Motor neuron (in vitro differentiated cells): Measurements from ENCODE around the gene STIL. TPM values are rescaled to one million over a fixed set of nuclear protein-coding genes. Genes with fewer than 3 reads are reported as not detected.

Experiments used
- ATAC-seq, 8 experiments: fragments of 200-7000 bp; cut with Tn5 transposase; replicated peaks in 6 of 8; 2 replicates each; pipeline ENCODE4 v1.8.0; 2021; ENCODE audit warnings: mild to moderate bottlenecking in 8 of 8, moderate library complexity in 8 of 8
- H3K27ac ChIP-seq, 2 donors: fragments of 250-450 bp; sonication (Bioruptor Pico); 2 replicates each; pipeline ENCODE4 v1.9.0; 2021; ENCODE audit warnings: antibody characterized with exemption in 2 of 2, mild to moderate bottlenecking in 2 of 2, moderate library complexity in 1 of 2
- H3K4me1 ChIP-seq, 2 donors: fragments of 250-450 bp; sonication (Bioruptor Pico); replicated peaks in 1 of 2; 2 replicates each; pipeline ENCODE4 v1.6.1; 2021; ENCODE audit warnings: antibody characterized with exemption in 2 of 2, mild to moderate bottlenecking in 2 of 2, moderate library complexity in 1 of 2
- H3K4me3 ChIP-seq, 5 donors: fragments of 250-450 bp; sonication (Bioruptor Pico); 2 replicates each; pipeline ENCODE4 v1.9.0; 2021; ENCODE audit warnings: antibody characterized with exemption in 5 of 5, mild to moderate bottlenecking in 5 of 5, moderate library complexity in 4 of 5
- WGBS, 10 experiments: fragments of 450-650 bp; shearing (Covaris generic); methylation state at CpG; one replicate each; pipeline ENCODE4 v1.0.0; 2022; 5-methylcytosine and 5-hydroxymethylcytosine counted together
- in situ Hi-C, 9 experiments: fragments of 400-800 bp; cut with MboI; loops; one replicate each; pipeline ENCODE4 v1.15.0; 2021; ENCODE audit warnings: low sequenced_read_pairs in 9 of 9, low pct_unique_long_range_greater_than_20kb in 2 of 9; ENCODE audit not compliant: unreplicated experiment in 9 of 9
- total RNA-seq, 8 experiments: library from RNA; unstranded; fragments of 300-600 nt; gene quantifications; 2 replicates each; pipeline versions ENCODE4 v1.2.3 to v1.2.4, GENCODE V29; 2022

The STIL gene
- total RNA-seq, 8 experiments from 2014 or later, result 1.2 to 20.3 (median 3.7) TPM

- Histone ChIP-seq H3K4me3 (no peak overlapping the region), H3K27ac (no peak overlapping the region), H3K4me1 (peaks cover 0 to under 1% of the 10 kb centered on the region in 2 donors)
- WGBS, 10 experiments, result 58 to 98% (median 93%) methylated on average over 3 to 15 of the region's 29 CpGs; no CpG with 5 or more reads in 4 of the 10 experiments
- in situ Hi-C loops, result no loop called here
- ATAC-seq, result no peak
These were observed 94.2 kb downstream of the STIL start for GRCh38 chr1:47219590-47220220.

GRCh38 chr1:47219001-47219400 lies 94.9 kb downstream of the STIL start:
- no peak for ATAC-seq
- 51 to 76% (median 68%) methylated on average over 3 to 4 of the region's 4 CpGs; no CpG with 5 or more reads in 6 of the 10 experiments for WGBS, 10 experiments

GRCh38 chr1:47216278-47217059 lies 97.5 kb downstream of the STIL start:
- WGBS, 10 experiments, result 74 to 90% (median 86%) methylated on average over 2 to 10 of the region's 12 CpGs; no CpG with 5 or more reads in 3 of the 10 experiments
- Histone ChIP-seq H3K4me1 (peaks cover 0 to 7% of the 10 kb centered on the region in 2 donors), H3K4me3 (no peak overlapping the region), H3K27ac (no peak overlapping the region)
- in situ Hi-C loops, result no loop called here
- ATAC-seq, result no peak

More at GRCh38 chr1:47219001-47219400, 94.9 kb downstream of the STIL start:
- in situ Hi-C loops, result no loop called here
- H3K4me1 ChIP-seq, result no peaks in the 10 kb centered on the region
- H3K27ac ChIP-seq, result no peak overlapping the region
- H3K4me3 ChIP-seq, result no peak overlapping the region

GRCh38 chr1:47215713-47216112 lies 98.2 kb downstream of the STIL start:
- no peak overlapping the region for H3K4me3 ChIP-seq
- WGBS, 10 experiments, result 0 to 100% (median 71%) methylated on average over 1 to 4 of the region's 4 CpGs; no CpG with 5 or more reads in 2 of the 10 experiments
- no peak for ATAC-seq
- in situ Hi-C loops, result no loop called here
- H3K27ac ChIP-seq, result no peak overlapping the region
- peaks cover 0 to 8% of the 10 kb centered on the region in 2 donors for H3K4me1 ChIP-seq

- Histone ChIP-seq H3K27ac (no peak overlapping the region), H3K4me3 (no peak overlapping the region), H3K4me1 (peaks cover 0 to 8% of the 10 kb centered on the region in 2 donors)
- in situ Hi-C loops, result no loop called here
- 44 to 100% (median 79%) methylated on average over 1 to 3 of the region's 3 CpGs for WGBS, 10 experiments
- no peak for ATAC-seq
These were observed 99.4 kb downstream of the STIL start for GRCh38 chr1:47214549-47214948.

- in situ Hi-C loops, result no loop called here
- no peak overlapping the region for H3K4me3 ChIP-seq
- no peak overlapping the region for H3K27ac ChIP-seq
- H3K4me1 ChIP-seq, result peaks cover 6 to 16% of the 10 kb centered on the region in 2 donors
- WGBS, 10 experiments, result 54 to 100% (median 76%) methylated on average over 1 to 10 of the region's 11 CpGs
- ATAC-seq, result no peak
These were observed 100.5 kb downstream of the STIL start for GRCh38 chr1:47213230-47213963.

GRCh38 chr1:47212636-47213229 lies 101.2 kb downstream of the STIL start:
- WGBS, 10 experiments, result 25 to 100% (median 79%) methylated on average over 1 to 4 of the region's 4 CpGs; no CpG with 5 or more reads in 2 of the 10 experiments

GRCh38 chr1:47211796-47212269 lies 102.1 kb downstream of the STIL start:
- 35 to 100% (median 71%) methylated on average over 1 to 7 of the region's 9 CpGs; no CpG with 5 or more reads in 4 of the 10 experiments for WGBS, 10 experiments
- peak in 5 of 8 experiments; percentile 10 to 45 (median 40) for ATAC-seq
- Histone ChIP-seq H3K27ac (no peak overlapping the region), H3K4me3 (no peak overlapping the region), H3K4me1 (peaks cover 10 to 22% of the 10 kb centered on the region in 2 donors)
- in situ Hi-C loops, result no loop called here

More at GRCh38 chr1:47212636-47213229, 101.2 kb downstream of the STIL start:
- Histone ChIP-seq H3K4me3 (no peak overlapping the region), H3K27ac (no peak overlapping the region), H3K4me1 (peaks cover 10 to 22% of the 10 kb centered on the region in 2 donors)
- in situ Hi-C loops, result no loop called here
- no peak for ATAC-seq

GRCh38 chr1:47210666-47211065 lies 103.3 kb downstream of the STIL start:
- 0 to 89% (median 76%) methylated on average over 1 to 3 of the region's 3 CpGs; no CpG with 5 or more reads in 3 of the 10 experiments for WGBS, 10 experiments
- in situ Hi-C loops, result no loop called here
- no peak for ATAC-seq
- Histone ChIP-seq H3K4me1 (peaks cover 10 to 22% of the 10 kb centered on the region in 2 donors), H3K4me3 (no peak overlapping the region), H3K27ac (no peak overlapping the region)

GRCh38 chr1:47209725-47210325 lies 104.1 kb downstream of the STIL start:
- Histone ChIP-seq H3K27ac (no peak overlapping the region), H3K4me1 (peaks cover 10 to 22% of the 10 kb centered on the region in 2 donors), H3K4me3 (no peak overlapping the region)
- no peak for ATAC-seq
- in situ Hi-C loops, result no loop called here
- WGBS, 10 experiments, result 20 to 100% (median 89%) methylated on average over 1 to 3 of the region's 3 CpGs; no CpG with 5 or more reads in 4 of the 10 experiments

- Histone ChIP-seq H3K4me1 (peaks cover 10 to 22% of the 10 kb centered on the region in 2 donors), H3K4me3 (no peak overlapping the region), H3K27ac (no peak overlapping the region)
- peak in 2 of 8 experiments; percentile 1 to 2 for ATAC-seq
- in situ Hi-C loops, result no loop called here
- WGBS, 10 experiments, result 0 to 80% (median 46%) methylated on average over 1 to 6 of the region's 8 CpGs; no CpG with 5 or more reads in 5 of the 10 experiments
These were observed 104.9 kb downstream of the STIL start for GRCh38 chr1:47209091-47209490.

- ATAC-seq, result peak in 6 of 8 experiments; percentile 57 to 94 (median 92)
- in situ Hi-C loops, result no loop called here
- Histone ChIP-seq H3K4me3 (no peak overlapping the region), H3K4me1 (peaks cover 10 to 22% of the 10 kb centered on the region in 2 donors), H3K27ac (no peak overlapping the region)
- WGBS, 10 experiments, result 0 to 20% (median 7%) methylated on average over 1 to 4 of the region's 11 CpGs; no CpG with 5 or more reads in 5 of the 10 experiments
These were observed 105.5 kb downstream of the STIL start for GRCh38 chr1:47208374-47208850.
